ENCODE results near the gene BRD3OS.

The BRD3OS gene

GRCh38 chr9:133978899-133979272 lies 46.4 kb upstream of the BRD3OS start:
- peaks cover 35% of the 10 kb centered on the region for H3K36me3 ChIP-seq (ENCODE audit: insufficient read depth, insufficient read length, low read length)
- peaks cover 50% of the 10 kb centered on the region for H3K4me1 ChIP-seq (ENCODE audit: insufficient read depth, insufficient read length)
- no peak for DNase-seq (ENCODE audit: low read depth, low spot score)
- H3K9ac ChIP-seq (ENCODE audit: insufficient read length, low read depth) = peak overlapping the region; percentile 3
- TF ChIP-seq SUZ12 (IDR thresholded peaks at IDR 0.05; ENCODE audit: extremely low read depth, insufficient read depth, insufficient read length) (no peak), ZNF274 (IDR thresholded peaks at IDR 0.05; ENCODE audit: low read depth, low read length) (no peak), YY1 (IDR thresholded peaks at IDR 0.05; ENCODE audit: insufficient read depth, insufficient read length) (no peak)
- H3K27me3 ChIP-seq (ENCODE audit: insufficient read depth, insufficient read length) = no peaks in the 10 kb centered on the region
- H3K9me3 ChIP-seq (ENCODE audit: insufficient read depth, low read length) = no peaks in the 10 kb centered on the region
- no peak overlapping the region for H3K4me3 ChIP-seq (ENCODE audit: insufficient read length, low read depth)

DNA sequence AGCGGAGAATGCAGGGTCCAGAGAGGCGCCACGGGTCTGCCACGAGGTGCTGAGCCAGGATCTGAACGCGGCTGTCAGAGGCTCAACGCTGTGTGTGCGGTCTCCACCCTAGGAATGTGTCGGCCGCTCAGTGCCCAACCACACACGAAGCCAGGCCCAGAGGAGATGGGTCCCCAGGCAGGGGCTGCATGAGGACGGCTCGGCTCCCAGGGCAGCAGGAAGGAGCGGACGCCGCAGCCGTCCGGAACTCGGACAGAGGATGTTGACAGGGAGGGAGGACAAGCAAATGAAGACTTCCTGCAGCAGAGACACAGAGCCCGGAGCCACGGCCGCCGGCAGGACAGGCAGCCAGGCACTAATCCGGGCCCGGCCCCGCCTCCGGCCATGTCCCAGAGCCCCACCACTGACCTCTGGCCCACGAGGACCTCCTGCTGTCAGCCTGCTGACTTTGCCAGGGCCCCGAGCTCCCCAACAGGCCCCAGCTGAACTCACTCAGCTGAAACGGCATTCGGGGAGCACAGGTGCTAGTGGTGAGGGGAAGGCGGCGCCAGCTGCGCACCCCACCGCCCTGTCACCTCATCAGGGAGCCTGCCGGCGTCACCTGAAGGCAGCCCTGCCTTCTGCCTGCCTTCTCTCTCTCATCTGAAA lies 45.9 kb upstream of the BRD3OS start:
- DNase-seq (ENCODE audit: low read depth, low spot score) = no peak
- peaks cover 36% of the 10 kb centered on the region for H3K36me3 ChIP-seq (ENCODE audit: insufficient read depth, insufficient read length, low read length)
- H3K9me3 ChIP-seq (ENCODE audit: insufficient read depth, low read length) = no peaks in the 10 kb centered on the region
- no peaks in the 10 kb centered on the region for H3K27me3 ChIP-seq (ENCODE audit: insufficient read depth, insufficient read length)
- H3K9ac ChIP-seq (ENCODE audit: insufficient read length, low read depth) = peak overlapping the region; percentile 21
- peaks cover 45% of the 10 kb centered on the region for H3K4me1 ChIP-seq (ENCODE audit: insufficient read depth, insufficient read length)
- no peak for TF ChIP-seq ZNF274 (IDR thresholded peaks at IDR 0.05; ENCODE audit: low read depth, low read length)
- no peak for TF ChIP-seq YY1 (IDR thresholded peaks at IDR 0.05; ENCODE audit: insufficient read depth, insufficient read length)
- H3K4me3 ChIP-seq (ENCODE audit: insufficient read length, low read depth) = no peak overlapping the region

DNA sequence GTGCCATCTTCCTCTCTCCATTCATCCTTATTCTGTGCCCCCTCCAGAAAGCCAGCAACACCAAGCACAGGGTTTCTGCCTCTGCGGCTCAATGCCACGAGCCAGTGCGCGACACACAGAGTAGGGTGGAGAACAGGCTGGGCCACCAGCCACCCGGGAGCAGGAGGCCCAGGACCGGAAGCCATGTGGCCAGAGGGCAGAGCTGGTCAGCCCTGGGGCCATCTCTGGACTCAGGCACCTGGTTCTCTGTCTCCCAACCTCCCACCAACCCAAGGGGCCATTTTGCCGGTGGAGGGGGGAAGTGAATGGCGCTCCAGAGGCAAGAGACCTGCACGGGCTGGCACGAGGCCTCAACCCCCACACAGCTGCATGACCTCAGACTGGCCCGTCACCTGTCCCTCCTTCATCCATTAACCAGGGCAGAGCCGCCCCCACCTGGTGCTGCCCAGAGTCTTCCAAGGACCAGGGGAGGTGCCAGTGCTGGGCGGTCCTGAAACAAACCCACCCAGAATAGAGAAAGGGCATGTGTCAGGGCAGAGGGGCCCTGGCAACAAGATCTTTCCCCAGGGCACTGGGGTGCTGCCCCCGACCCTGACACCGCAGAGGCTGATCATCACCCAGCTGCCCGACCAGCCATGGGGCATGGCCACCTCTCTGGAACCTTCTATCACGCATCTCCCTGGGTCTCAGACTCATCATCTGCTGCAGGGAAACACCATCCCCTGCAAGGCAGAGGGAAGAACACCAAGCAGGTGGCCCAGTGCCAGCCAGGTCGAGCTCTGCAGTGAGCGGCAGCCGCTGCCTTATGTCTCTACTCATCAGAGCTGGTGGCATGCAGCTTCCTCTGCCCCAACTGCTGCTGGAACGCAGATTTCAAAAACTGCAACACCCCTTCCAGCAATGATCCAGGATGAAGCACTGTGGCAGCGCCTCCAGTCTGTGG lies 45.1 kb upstream of the BRD3OS start:
- TF ChIP-seq SUZ12 (IDR thresholded peaks at IDR 0.05; ENCODE audit: extremely low read depth, insufficient read depth, insufficient read length) = no peak
- no peak for TF ChIP-seq ZNF274 (IDR thresholded peaks at IDR 0.05; ENCODE audit: low read depth, low read length)
- TF ChIP-seq YY1 (IDR thresholded peaks at IDR 0.05; ENCODE audit: insufficient read depth, insufficient read length) = no peak
- Histone ChIP-seq H3K36me3 (ENCODE audit: insufficient read depth, insufficient read length, low read length) (peaks cover 42% of the 10 kb centered on the region), H3K4me1 (ENCODE audit: insufficient read depth, insufficient read length) (peaks cover 43% of the 10 kb centered on the region), H3K9ac (ENCODE audit: insufficient read length, low read depth) (peak overlapping the region; percentile 21), H3K9me3 (ENCODE audit: insufficient read depth, low read length) (no peaks in the 10 kb centered on the region), H3K4me3 (ENCODE audit: insufficient read length, low read depth) (no peak overlapping the region), H3K27me3 (ENCODE audit: insufficient read depth, insufficient read length) (no peaks in the 10 kb centered on the region)
- DNase-seq (ENCODE audit: low read depth, low spot score) = no peak

- H3K9ac ChIP-seq (ENCODE audit: insufficient read length, low read depth) = no peak overlapping the region
- no peak overlapping the region for H3K4me3 ChIP-seq (ENCODE audit: insufficient read length, low read depth)
- H3K4me1 ChIP-seq (ENCODE audit: insufficient read depth, insufficient read length) = peaks cover 43% of the 10 kb centered on the region
- H3K27me3 ChIP-seq (ENCODE audit: insufficient read depth, insufficient read length) = no peaks in the 10 kb centered on the region
- no peak for DNase-seq (ENCODE audit: low read depth, low spot score)
- no peaks in the 10 kb centered on the region for H3K9me3 ChIP-seq (ENCODE audit: insufficient read depth, low read length)
- peaks cover 45% of the 10 kb centered on the region for H3K36me3 ChIP-seq (ENCODE audit: insufficient read depth, insufficient read length, low read length)
- TF ChIP-seq ZNF274 (IDR thresholded peaks at IDR 0.05; ENCODE audit: low read depth, low read length) (no peak), SUZ12 (IDR thresholded peaks at IDR 0.05; ENCODE audit: extremely low read depth, insufficient read depth, insufficient read length) (no peak), YY1 (IDR thresholded peaks at IDR 0.05; ENCODE audit: insufficient read depth, insufficient read length) (no peak)
These were observed 44.3 kb upstream of the BRD3OS start for GRCh38 chr9:133980864-133981588.

- no peak for TF ChIP-seq ZNF274 (IDR thresholded peaks at IDR 0.05; ENCODE audit: low read depth, low read length)
- no peak for TF ChIP-seq SUZ12 (IDR thresholded peaks at IDR 0.05; ENCODE audit: extremely low read depth, insufficient read depth, insufficient read length)
- no peak for TF ChIP-seq YY1 (IDR thresholded peaks at IDR 0.05; ENCODE audit: insufficient read depth, insufficient read length)
- Histone ChIP-seq H3K27me3 (ENCODE audit: insufficient read depth, insufficient read length) (no peaks in the 10 kb centered on the region), H3K9ac (ENCODE audit: insufficient read length, low read depth) (no peak overlapping the region), H3K36me3 (ENCODE audit: insufficient read depth, insufficient read length, low read length) (peaks cover 49% of the 10 kb centered on the region), H3K4me3 (ENCODE audit: insufficient read length, low read depth) (no peak overlapping the region), H3K4me1 (ENCODE audit: insufficient read depth, insufficient read length) (peaks cover 43% of the 10 kb centered on the region), H3K9me3 (ENCODE audit: insufficient read depth, low read length) (no peaks in the 10 kb centered on the region)
- DNase-seq (ENCODE audit: low read depth, low spot score) = no peak
These were observed 43.7 kb upstream of the BRD3OS start for GRCh38 chr9:133981589-133981957.

GRCh38 chr9:133981958-133982681 lies 43.2 kb upstream of the BRD3OS start:
- H3K36me3 ChIP-seq (ENCODE audit: insufficient read depth, insufficient read length, low read length) = peaks cover 48% of the 10 kb centered on the region
- no peak overlapping the region for H3K4me3 ChIP-seq (ENCODE audit: insufficient read length, low read depth)
- no peak for DNase-seq (ENCODE audit: low read depth, low spot score)
- peaks cover 42% of the 10 kb centered on the region for H3K4me1 ChIP-seq (ENCODE audit: insufficient read depth, insufficient read length)
- H3K9me3 ChIP-seq (ENCODE audit: insufficient read depth, low read length) = no peaks in the 10 kb centered on the region
- no peaks in the 10 kb centered on the region for H3K27me3 ChIP-seq (ENCODE audit: insufficient read depth, insufficient read length)
- no peak overlapping the region for H3K9ac ChIP-seq (ENCODE audit: insufficient read length, low read depth)
- TF ChIP-seq YY1 (IDR thresholded peaks at IDR 0.05; ENCODE audit: insufficient read depth, insufficient read length) (no peak), SUZ12 (IDR thresholded peaks at IDR 0.05; ENCODE audit: extremely low read depth, insufficient read depth, insufficient read length) (no peak), ZNF274 (IDR thresholded peaks at IDR 0.05; ENCODE audit: low read depth, low read length) (no peak)

All from NT2/D1 (cell line).